ENCODE data around the gene HDAC11.

DNA sequence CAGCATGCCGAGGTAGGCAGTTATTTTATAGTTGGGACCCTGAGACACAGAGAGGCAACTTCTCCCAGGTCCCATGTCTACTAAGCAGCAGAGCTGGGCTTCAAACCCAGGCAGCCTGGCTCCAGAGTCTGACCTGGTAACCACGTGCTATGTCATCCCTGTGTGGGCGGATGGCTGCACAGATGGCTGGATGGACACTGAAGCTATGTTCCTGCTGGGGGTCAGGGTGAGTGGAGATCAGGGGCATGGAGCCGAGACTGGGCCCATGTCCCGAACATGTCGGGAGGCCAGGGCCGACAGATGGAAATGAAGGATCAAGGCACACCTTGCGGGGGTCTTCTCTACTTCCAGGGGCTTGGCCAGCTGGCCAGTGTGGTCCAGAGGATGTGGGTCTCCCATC lies 59.6 kb downstream of the HDAC11 start:
- no peak for TF ChIP-seq POLR2A (IDR thresholded peaks at IDR 0.05)
- TF ChIP-seq CTCF (IDR thresholded peaks at IDR 0.05 in 8 of 11, conservative IDR thresholded peaks at IDR 0.05 in 3 of 11), result no peak
- TF ChIP-seq POLR2AphosphoS5 (IDR thresholded peaks at IDR 0.05), result no peak
